Measurements from ENCODE around the gene LRG1. TPM values are rescaled to one million over a fixed set of nuclear protein-coding genes. Genes with fewer than 3 reads are reported as not detected.
A peak's percentile ranks its signal among the peaks of the same experiment; 100 is the strongest.

Gene LRG1
- total and polyA plus RNA-seq, 2 of the 13 experiments (the other 11 are each of a cell fraction or from before 2014, with no cell fraction given): 12.0 to 39.3 TPM

DNA sequence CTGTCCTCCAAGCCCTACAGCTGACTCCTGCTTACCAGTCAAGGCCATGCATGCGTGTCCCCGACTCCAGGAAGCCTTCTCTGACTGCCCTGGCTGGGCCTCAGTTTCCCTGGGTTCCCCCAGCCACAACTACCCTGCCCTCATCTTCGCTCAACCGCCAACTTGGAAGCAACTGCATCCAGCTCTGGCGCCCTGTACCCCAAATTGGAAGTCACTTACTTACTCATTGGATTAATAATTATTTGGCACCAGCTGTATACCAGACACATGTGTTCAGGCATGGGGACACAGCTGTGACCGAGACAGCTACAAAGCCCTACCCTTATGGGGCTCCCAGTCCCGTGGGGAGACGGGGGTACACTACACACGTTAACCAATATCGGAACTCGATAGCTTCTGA is 30.6 kb upstream of the LRG1 start:
- no peaks in the 10 kb centered on the region for H3K27me3 ChIP-seq (ENCODE audit: control insufficient read depth in 1 of 2, insufficient read depth in 2 of 2, low read length in 2 of 2)
- peaks cover 55% of the 10 kb centered on the region for H3K79me2 ChIP-seq (ENCODE audit: insufficient read depth, low read length)
- H4K20me1 ChIP-seq (ENCODE audit: insufficient read depth, low read length): peaks cover 43% of the 10 kb centered on the region
- ChIA-PET POLR2A (interaction anchor here (2.1 kb wide), 1 partner anchor 66 kb away, joined by 4 read pairs; no protein-coding TSS in a partner anchor), CTCF (ENCODE audit: low intra/inter-chr PET ratio, low total read pairs) (no interaction called here)
- intact Hi-C loops (cut with micrococcal nuclease; ENCODE audit: unreplicated experiment) (no loop called here), in situ Hi-C loops (cut with HindIII; ENCODE audit: extremely low pct_ligation_motif_present, low pct_unique_long_range_greater_than_20kb) (no loop called here)
- H3K36me3 ChIP-seq (replicated peaks in 1 of 2; ENCODE audit: control insufficient read depth in 1 of 2, insufficient read depth in 2 of 2, low read length in 2 of 2): peaks cover 5 to 9% of the 10 kb centered on the region in 2 experiments; a peak in 4 of 5 replicates
- TF ChIP-seq ZKSCAN8 (CRISPR knock-in tag; IDR thresholded peaks at IDR 0.05; ENCODE audit: borderline replicate concordance) (peak; percentile 94), ZBTB38 (CRISPR knock-in tag; IDR thresholded peaks at IDR 0.05) (no peak)
- H3K4me2 ChIP-seq (ENCODE audit: low read depth, low read length): no peak overlapping the region
- ATAC-seq (no peak), FAIRE-seq (no peak), DNase-seq (ENCODE audit: low spot score) (no peak)
- no peak overlapping the region for H2AFZ ChIP-seq (ENCODE audit: low read length)
- BruUV-seq (replicated peaks): no TSS peak
- peaks cover 6% of the 10 kb centered on the region for H3K4me1 ChIP-seq (ENCODE audit: insufficient read depth, low read length)
- no peak overlapping the region for H3K4me3 ChIP-seq (replicated peaks in 1 of 3; ENCODE audit: insufficient read depth in 1 of 3, low read depth in 2 of 3, low read length in 3 of 3)
- no peak overlapping the region for H3K9ac ChIP-seq (ENCODE audit: insufficient read depth, low read depth, low read length)
- WGBS (ENCODE audit: low lambda C conversion rate): 96% methylated on average over 11 of the region's 11 CpGs
- H3K9me3 ChIP-seq (ENCODE audit: low read length): no peaks in the 10 kb centered on the region
- H3K27ac ChIP-seq (ENCODE audit: extremely low read length, insufficient read depth, low read length): no peak overlapping the region

DNA sequence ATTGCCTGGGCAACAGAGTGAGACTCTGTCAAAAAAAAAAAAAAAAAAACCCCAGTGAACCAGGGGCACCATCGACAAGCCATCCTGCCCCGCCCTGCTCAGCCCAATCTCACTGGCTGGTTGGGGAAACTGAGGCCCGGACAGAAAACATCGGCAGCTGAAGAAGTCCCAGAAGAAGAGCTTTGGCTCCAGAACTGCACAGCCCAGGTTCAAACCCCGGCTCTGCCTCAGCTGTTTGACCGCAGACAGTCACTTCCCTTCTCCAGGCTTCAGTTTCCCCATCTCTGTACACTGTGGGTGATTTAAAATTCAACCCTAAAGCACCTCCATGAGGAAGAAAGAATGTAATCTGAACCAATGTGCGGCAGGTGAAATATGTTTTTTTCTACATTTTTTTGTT is 29.1 kb upstream of the LRG1 start:
- TF ChIP-seq, protein P1, sequence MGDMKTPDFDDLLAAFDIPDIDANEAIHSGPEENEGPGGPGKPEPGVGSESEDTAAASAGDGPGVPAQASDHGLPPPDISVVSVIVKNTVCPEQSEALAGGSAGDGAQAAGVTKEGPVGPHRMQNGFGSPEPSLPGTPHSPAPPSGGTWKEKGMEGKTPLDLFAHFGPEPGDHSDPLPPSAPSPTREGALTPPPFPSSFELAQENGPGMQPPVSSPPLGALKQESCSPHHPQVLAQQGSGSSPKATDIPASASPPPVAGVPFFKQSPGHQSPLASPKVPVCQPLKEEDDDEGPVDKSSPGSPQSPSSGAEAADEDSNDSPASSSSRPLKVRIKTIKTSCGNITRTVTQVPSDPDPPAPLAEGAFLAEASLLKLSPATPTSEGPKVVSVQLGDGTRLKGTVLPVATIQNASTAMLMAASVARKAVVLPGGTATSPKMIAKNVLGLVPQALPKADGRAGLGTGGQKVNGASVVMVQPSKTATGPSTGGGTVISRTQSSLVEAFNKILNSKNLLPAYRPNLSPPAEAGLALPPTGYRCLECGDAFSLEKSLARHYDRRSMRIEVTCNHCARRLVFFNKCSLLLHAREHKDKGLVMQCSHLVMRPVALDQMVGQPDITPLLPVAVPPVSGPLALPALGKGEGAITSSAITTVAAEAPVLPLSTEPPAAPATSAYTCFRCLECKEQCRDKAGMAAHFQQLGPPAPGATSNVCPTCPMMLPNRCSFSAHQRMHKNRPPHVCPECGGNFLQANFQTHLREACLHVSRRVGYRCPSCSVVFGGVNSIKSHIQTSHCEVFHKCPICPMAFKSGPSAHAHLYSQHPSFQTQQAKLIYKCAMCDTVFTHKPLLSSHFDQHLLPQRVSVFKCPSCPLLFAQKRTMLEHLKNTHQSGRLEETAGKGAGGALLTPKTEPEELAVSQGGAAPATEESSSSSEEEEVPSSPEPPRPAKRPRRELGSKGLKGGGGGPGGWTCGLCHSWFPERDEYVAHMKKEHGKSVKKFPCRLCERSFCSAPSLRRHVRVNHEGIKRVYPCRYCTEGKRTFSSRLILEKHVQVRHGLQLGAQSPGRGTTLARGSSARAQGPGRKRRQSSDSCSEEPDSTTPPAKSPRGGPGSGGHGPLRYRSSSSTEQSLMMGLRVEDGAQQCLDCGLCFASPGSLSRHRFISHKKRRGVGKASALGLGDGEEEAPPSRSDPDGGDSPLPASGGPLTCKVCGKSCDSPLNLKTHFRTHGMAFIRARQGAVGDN (CRISPR knock-in tag; IDR thresholded peaks at IDR 0.05): no peak
- no peak for TF ChIP-seq SPEN (CRISPR knock-in tag; IDR thresholded peaks at IDR 0.05; ENCODE audit: low read depth)
- TF ChIP-seq, protein P2, sequence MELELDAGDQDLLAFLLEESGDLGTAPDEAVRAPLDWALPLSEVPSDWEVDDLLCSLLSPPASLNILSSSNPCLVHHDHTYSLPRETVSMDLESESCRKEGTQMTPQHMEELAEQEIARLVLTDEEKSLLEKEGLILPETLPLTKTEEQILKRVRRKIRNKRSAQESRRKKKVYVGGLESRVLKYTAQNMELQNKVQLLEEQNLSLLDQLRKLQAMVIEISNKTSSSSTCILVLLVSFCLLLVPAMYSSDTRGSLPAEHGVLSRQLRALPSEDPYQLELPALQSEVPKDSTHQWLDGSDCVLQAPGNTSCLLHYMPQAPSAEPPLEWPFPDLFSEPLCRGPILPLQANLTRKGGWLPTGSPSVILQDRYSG (CRISPR knock-in tag; IDR thresholded peaks at IDR 0.05): no peak
- intact Hi-C loops (cut with micrococcal nuclease; ENCODE audit: unreplicated experiment): no loop called here
- no TSS peak for BruUV-seq (replicated peaks)
- H4K20me1 ChIP-seq (ENCODE audit: insufficient read depth, low read length): peaks cover 38% of the 10 kb centered on the region
- no peak for DNase-seq (ENCODE audit: low spot score)
- 90% methylated on average over 7 of the region's 7 CpGs for WGBS (ENCODE audit: low lambda C conversion rate)
- no peak for ATAC-seq
- no peak overlapping the region for H2AFZ ChIP-seq (ENCODE audit: low read length)
- ChIA-PET CTCF (ENCODE audit: low intra/inter-chr PET ratio, low total read pairs) (interaction anchor here (2.0 kb wide), 1 partner anchor 67 kb away, joined by 13 read pairs; no protein-coding TSS in a partner anchor), POLR2A (interaction anchor here (1.1 to 2.1 kb wide), 2 partner anchors 29 to 67 kb away, joined by 3 to 4 read pairs; partner anchors contain the start of gene LRG1)
- peaks cover 56% of the 10 kb centered on the region for H3K79me2 ChIP-seq (ENCODE audit: insufficient read depth, low read length)
- no peak for FAIRE-seq
- H3K27ac ChIP-seq (ENCODE audit: extremely low read length, insufficient read depth, low read length): no peak overlapping the region
- H3K9ac ChIP-seq (ENCODE audit: insufficient read depth, low read depth, low read length): no peak overlapping the region
- H3K36me3 ChIP-seq (replicated peaks in 1 of 2; ENCODE audit: control insufficient read depth in 1 of 2, insufficient read depth in 2 of 2, low read length in 2 of 2): peaks cover 5 to 9% of the 10 kb centered on the region in 2 experiments; a peak in 4 of 5 replicates
- H3K4me3 ChIP-seq (replicated peaks in 1 of 3; ENCODE audit: insufficient read depth in 1 of 3, low read depth in 2 of 3, low read length in 3 of 3): no peak overlapping the region
- H3K9me3 ChIP-seq (ENCODE audit: low read length): no peaks in the 10 kb centered on the region
- no peak overlapping the region for H3K4me2 ChIP-seq (ENCODE audit: low read depth, low read length)
- H3K4me1 ChIP-seq (ENCODE audit: insufficient read depth, low read length): no peaks in the 10 kb centered on the region
- in situ Hi-C loops (cut with HindIII; ENCODE audit: extremely low pct_ligation_motif_present, low pct_unique_long_range_greater_than_20kb): no loop called here
- no peaks in the 10 kb centered on the region for H3K27me3 ChIP-seq (ENCODE audit: control insufficient read depth in 1 of 2, insufficient read depth in 2 of 2, low read length in 2 of 2)
